Measurements from ENCODE around the gene NCOA1.

The NCOA1 gene

GRCh38 chr2:24761866-24762265 lies 270.8 kb downstream of the NCOA1 start:
- Histone ChIP-seq H3K4me3 (ENCODE audit: insufficient read depth, low read depth, low read length, poor library complexity, severe bottlenecking) (no peak overlapping the region), H3K36me3 (ENCODE audit: control insufficient read depth, insufficient read depth, low read length) (peaks cover 27% of the 10 kb centered on the region), H3K27ac (ENCODE audit: insufficient read depth, low read length, poor library complexity, severe bottlenecking) (no peak overlapping the region), H3K9me3 (ENCODE audit: control insufficient read depth, low read length) (no peaks in the 10 kb centered on the region), H3K4me1 (ENCODE audit: control insufficient read depth, insufficient read depth, low read length, poor library complexity, severe bottlenecking) (no peaks in the 10 kb centered on the region), H3K27me3 (replicated peaks; ENCODE audit: control insufficient read depth, insufficient read depth, low read length, poor library complexity, severe bottlenecking) (no peaks in the 10 kb centered on the region)
- no peak for DNase-seq

GRCh38 chr2:24762518-24762917 lies 271.5 kb downstream of the NCOA1 start:
- DNase-seq, result no peak
- Histone ChIP-seq H3K27ac (ENCODE audit: insufficient read depth, low read length, poor library complexity, severe bottlenecking) (no peak overlapping the region), H3K4me1 (ENCODE audit: control insufficient read depth, insufficient read depth, low read length, poor library complexity, severe bottlenecking) (no peaks in the 10 kb centered on the region), H3K4me3 (ENCODE audit: insufficient read depth, low read depth, low read length, poor library complexity, severe bottlenecking) (no peak overlapping the region), H3K9me3 (ENCODE audit: control insufficient read depth, low read length) (no peaks in the 10 kb centered on the region), H3K27me3 (replicated peaks; ENCODE audit: control insufficient read depth, insufficient read depth, low read length, poor library complexity, severe bottlenecking) (no peaks in the 10 kb centered on the region), H3K36me3 (ENCODE audit: control insufficient read depth, insufficient read depth, low read length) (peaks cover 30% of the 10 kb centered on the region)

- Histone ChIP-seq H3K9me3 (ENCODE audit: control insufficient read depth, low read length) (no peaks in the 10 kb centered on the region), H3K4me3 (ENCODE audit: insufficient read depth, low read depth, low read length, poor library complexity, severe bottlenecking) (no peak overlapping the region), H3K27me3 (replicated peaks; ENCODE audit: control insufficient read depth, insufficient read depth, low read length, poor library complexity, severe bottlenecking) (no peaks in the 10 kb centered on the region), H3K27ac (ENCODE audit: insufficient read depth, low read length, poor library complexity, severe bottlenecking) (no peak overlapping the region), H3K36me3 (ENCODE audit: control insufficient read depth, insufficient read depth, low read length) (peaks cover 22% of the 10 kb centered on the region), H3K4me1 (ENCODE audit: control insufficient read depth, insufficient read depth, low read length, poor library complexity, severe bottlenecking) (no peaks in the 10 kb centered on the region)
- DNase-seq, result no peak
Measured at GRCh38 chr2:24763843-24764242, 272.8 kb downstream of the NCOA1 start.

GRCh38 chr2:24766609-24767008 lies 275.6 kb downstream of the NCOA1 start:
- no peaks in the 10 kb centered on the region for H3K4me1 ChIP-seq (ENCODE audit: control insufficient read depth, insufficient read depth, low read length, poor library complexity, severe bottlenecking)
- H3K9me3 ChIP-seq (ENCODE audit: control insufficient read depth, low read length), result no peaks in the 10 kb centered on the region
- no peak overlapping the region for H3K27ac ChIP-seq (ENCODE audit: insufficient read depth, low read length, poor library complexity, severe bottlenecking)
- H3K4me3 ChIP-seq (ENCODE audit: insufficient read depth, low read depth, low read length, poor library complexity, severe bottlenecking), result no peak overlapping the region
- peaks cover 27% of the 10 kb centered on the region for H3K36me3 ChIP-seq (ENCODE audit: control insufficient read depth, insufficient read depth, low read length)
- DNase-seq, result no peak
- no peaks in the 10 kb centered on the region for H3K27me3 ChIP-seq (replicated peaks; ENCODE audit: control insufficient read depth, insufficient read depth, low read length, poor library complexity, severe bottlenecking)

- peaks cover 22% of the 10 kb centered on the region for H3K36me3 ChIP-seq (ENCODE audit: control insufficient read depth, insufficient read depth, low read length)
- H3K9me3 ChIP-seq (ENCODE audit: control insufficient read depth, low read length), result no peaks in the 10 kb centered on the region
Measured at GRCh38 chr2:24768013-24768412, 277.0 kb downstream of the NCOA1 start.

GRCh38 chr2:24768601-24769000 lies 277.5 kb downstream of the NCOA1 start:
- Histone ChIP-seq H3K4me1 (ENCODE audit: control insufficient read depth, insufficient read depth, low read length, poor library complexity, severe bottlenecking) (no peaks in the 10 kb centered on the region), H3K4me3 (ENCODE audit: insufficient read depth, low read depth, low read length, poor library complexity, severe bottlenecking) (no peak overlapping the region), H3K36me3 (ENCODE audit: control insufficient read depth, insufficient read depth, low read length) (peaks cover 22% of the 10 kb centered on the region)

More at GRCh38 chr2:24768013-24768412, 277.0 kb downstream of the NCOA1 start:
- no peaks in the 10 kb centered on the region for H3K27me3 ChIP-seq (replicated peaks; ENCODE audit: control insufficient read depth, insufficient read depth, low read length, poor library complexity, severe bottlenecking)
- no peak for DNase-seq
- no peak overlapping the region for H3K4me3 ChIP-seq (ENCODE audit: insufficient read depth, low read depth, low read length, poor library complexity, severe bottlenecking)
- H3K27ac ChIP-seq (ENCODE audit: insufficient read depth, low read length, poor library complexity, severe bottlenecking), result no peak overlapping the region
- no peaks in the 10 kb centered on the region for H3K4me1 ChIP-seq (ENCODE audit: control insufficient read depth, insufficient read depth, low read length, poor library complexity, severe bottlenecking)

GRCh38 chr2:24771061-24771460 lies 280.0 kb downstream of the NCOA1 start:
- H3K36me3 ChIP-seq (ENCODE audit: control insufficient read depth, insufficient read depth, low read length), result peaks cover 18% of the 10 kb centered on the region
- DNase-seq, result no peak

More at GRCh38 chr2:24768601-24769000, 277.5 kb downstream of the NCOA1 start:
- no peaks in the 10 kb centered on the region for H3K9me3 ChIP-seq (ENCODE audit: control insufficient read depth, low read length)
- no peak overlapping the region for H3K27ac ChIP-seq (ENCODE audit: insufficient read depth, low read length, poor library complexity, severe bottlenecking)
- no peaks in the 10 kb centered on the region for H3K27me3 ChIP-seq (replicated peaks; ENCODE audit: control insufficient read depth, insufficient read depth, low read length, poor library complexity, severe bottlenecking)
- DNase-seq, result no peak

GRCh38 chr2:24771764-24772586 lies 280.9 kb downstream of the NCOA1 start:
- no peak for DNase-seq
- Histone ChIP-seq H3K27me3 (replicated peaks; ENCODE audit: control insufficient read depth, insufficient read depth, low read length, poor library complexity, severe bottlenecking) (no peaks in the 10 kb centered on the region), H3K4me1 (ENCODE audit: control insufficient read depth, insufficient read depth, low read length, poor library complexity, severe bottlenecking) (no peaks in the 10 kb centered on the region), H3K9me3 (ENCODE audit: control insufficient read depth, low read length) (no peaks in the 10 kb centered on the region), H3K4me3 (ENCODE audit: insufficient read depth, low read depth, low read length, poor library complexity, severe bottlenecking) (no peak overlapping the region), H3K27ac (ENCODE audit: insufficient read depth, low read length, poor library complexity, severe bottlenecking) (no peak overlapping the region), H3K36me3 (ENCODE audit: control insufficient read depth, insufficient read depth, low read length) (peaks cover 18% of the 10 kb centered on the region)

More at GRCh38 chr2:24771061-24771460, 280.0 kb downstream of the NCOA1 start:
- H3K4me3 ChIP-seq (ENCODE audit: insufficient read depth, low read depth, low read length, poor library complexity, severe bottlenecking), result no peak overlapping the region
- H3K9me3 ChIP-seq (ENCODE audit: control insufficient read depth, low read length), result no peaks in the 10 kb centered on the region
- H3K27me3 ChIP-seq (replicated peaks; ENCODE audit: control insufficient read depth, insufficient read depth, low read length, poor library complexity, severe bottlenecking), result no peaks in the 10 kb centered on the region
- no peaks in the 10 kb centered on the region for H3K4me1 ChIP-seq (ENCODE audit: control insufficient read depth, insufficient read depth, low read length, poor library complexity, severe bottlenecking)
- no peak overlapping the region for H3K27ac ChIP-seq (ENCODE audit: insufficient read depth, low read length, poor library complexity, severe bottlenecking)

GRCh38 chr2:24774373-24774772 lies 283.3 kb downstream of the NCOA1 start:
- Histone ChIP-seq H3K36me3 (ENCODE audit: control insufficient read depth, insufficient read depth, low read length) (peaks cover 8% of the 10 kb centered on the region), H3K4me3 (ENCODE audit: insufficient read depth, low read depth, low read length, poor library complexity, severe bottlenecking) (no peak overlapping the region), H3K27ac (ENCODE audit: insufficient read depth, low read length, poor library complexity, severe bottlenecking) (no peak overlapping the region), H3K4me1 (ENCODE audit: control insufficient read depth, insufficient read depth, low read length, poor library complexity, severe bottlenecking) (no peaks in the 10 kb centered on the region), H3K27me3 (replicated peaks; ENCODE audit: control insufficient read depth, insufficient read depth, low read length, poor library complexity, severe bottlenecking) (no peaks in the 10 kb centered on the region), H3K9me3 (ENCODE audit: control insufficient read depth, low read length) (no peaks in the 10 kb centered on the region)
- DNase-seq, result no peak

- Histone ChIP-seq H3K9me3 (ENCODE audit: control insufficient read depth, low read length) (no peaks in the 10 kb centered on the region), H3K27ac (ENCODE audit: insufficient read depth, low read length, poor library complexity, severe bottlenecking) (no peak overlapping the region), H3K27me3 (replicated peaks; ENCODE audit: control insufficient read depth, insufficient read depth, low read length, poor library complexity, severe bottlenecking) (no peaks in the 10 kb centered on the region), H3K4me3 (ENCODE audit: insufficient read depth, low read depth, low read length, poor library complexity, severe bottlenecking) (no peak overlapping the region), H3K4me1 (ENCODE audit: control insufficient read depth, insufficient read depth, low read length, poor library complexity, severe bottlenecking) (no peaks in the 10 kb centered on the region), H3K36me3 (ENCODE audit: control insufficient read depth, insufficient read depth, low read length) (no peaks in the 10 kb centered on the region)
- DNase-seq, result no peak
Measured at GRCh38 chr2:24779116-24779515, 288.1 kb downstream of the NCOA1 start.

Data from effector memory CD4-positive, alpha-beta T cell (primary cell).